HG03354 (cell line): ENCODE measurements around the gene GNG12.
A peak's percentile ranks its signal among the peaks of the same experiment; 100 is the strongest.

ENCODE experiments used
- ATAC-seq: cut with Tn5 transposase; IDR thresholded peaks from one replicate; pipeline ENCODE4 v1.9.1; 2021; ENCODE audit warnings: mild to moderate bottlenecking; ENCODE audit not compliant: unreplicated experiment, poor library complexity, severe bottlenecking

The GNG12 gene

GRCh38 chr1:67832737-67833601, at the start of gene GNG12:
TSS of gene GNG12 (minus strand) at chr1:67833467. CDS start at chr1:67707686, 125,781 bp downstream.
- ATAC-seq, result peak; percentile 50

DNA sequence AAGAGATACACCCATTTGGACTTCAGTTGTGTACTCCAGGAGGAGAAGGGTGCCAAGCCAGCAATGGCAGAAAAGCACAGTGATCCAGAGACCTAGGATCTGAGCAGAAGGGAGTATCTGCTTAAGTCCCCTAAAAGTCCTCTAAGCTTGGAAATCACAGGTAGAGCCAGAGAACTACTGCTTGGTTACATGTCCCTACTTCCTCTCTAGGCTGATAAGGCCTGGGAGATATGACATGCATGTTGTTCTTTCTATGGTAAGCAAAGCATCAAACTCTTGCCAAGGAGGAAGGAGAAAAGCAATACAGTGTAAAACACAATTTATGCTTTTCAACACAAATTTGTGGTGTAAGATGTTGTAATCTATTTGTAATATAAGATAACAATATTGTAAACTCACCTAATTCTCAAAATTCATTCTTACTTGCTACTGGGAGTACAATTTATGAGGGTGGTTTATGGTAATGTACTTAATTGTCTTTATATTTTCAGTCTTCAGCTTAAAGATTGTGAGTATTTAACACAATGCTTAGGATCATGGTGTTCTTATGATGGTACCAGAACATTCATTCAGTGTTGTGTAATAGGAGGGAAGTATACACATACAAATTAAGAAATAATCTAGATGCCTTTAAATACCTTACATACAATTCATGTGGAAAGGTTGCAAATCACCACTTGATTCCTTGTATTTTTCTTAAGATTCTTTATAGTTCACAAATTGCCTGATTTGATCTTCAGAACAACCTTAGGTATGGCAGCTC, 49.1 kb upstream of the GNG12 start:
- no peak for ATAC-seq

DNA sequence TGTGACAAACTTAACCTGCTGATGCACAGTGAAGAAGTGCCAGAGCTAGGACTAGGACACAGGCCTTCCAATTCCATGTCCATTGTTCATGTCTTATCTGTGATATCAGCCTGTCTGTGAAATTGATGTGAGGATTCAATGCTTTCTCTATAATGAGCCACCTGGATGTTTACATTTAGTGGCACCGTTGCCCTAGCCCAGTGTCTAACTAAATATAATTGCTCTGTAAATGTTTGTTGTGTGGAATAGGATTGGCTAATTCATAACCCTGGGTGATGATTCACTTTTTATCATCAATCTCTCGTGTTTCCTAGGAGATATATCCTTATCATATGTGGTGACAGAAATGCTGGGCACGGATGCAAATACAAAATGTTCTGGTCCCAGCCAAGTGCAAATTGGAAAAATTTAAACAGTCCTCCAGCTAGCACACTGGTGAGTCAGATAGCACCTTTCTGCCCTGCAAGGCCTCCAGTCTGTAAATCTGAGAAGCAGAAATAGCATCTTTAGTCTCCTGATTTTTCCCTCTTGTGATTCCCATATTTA, 46.9 kb upstream of the GNG12 start:
- no peak for ATAC-seq

- ATAC-seq, result no peak
Measured at GRCh38 chr1:67879485-67879884, 46.2 kb upstream of the GNG12 start.

GRCh38 chr1:67874501-67875111, 41.3 kb upstream of the GNG12 start:
- no peak for ATAC-seq

- no peak for ATAC-seq
Measured at GRCh38 chr1:67869233-67869632, 36.0 kb upstream of the GNG12 start.

- ATAC-seq, result no peak
Measured at GRCh38 chr1:67863637-67864036, 30.4 kb upstream of the GNG12 start.

DNA sequence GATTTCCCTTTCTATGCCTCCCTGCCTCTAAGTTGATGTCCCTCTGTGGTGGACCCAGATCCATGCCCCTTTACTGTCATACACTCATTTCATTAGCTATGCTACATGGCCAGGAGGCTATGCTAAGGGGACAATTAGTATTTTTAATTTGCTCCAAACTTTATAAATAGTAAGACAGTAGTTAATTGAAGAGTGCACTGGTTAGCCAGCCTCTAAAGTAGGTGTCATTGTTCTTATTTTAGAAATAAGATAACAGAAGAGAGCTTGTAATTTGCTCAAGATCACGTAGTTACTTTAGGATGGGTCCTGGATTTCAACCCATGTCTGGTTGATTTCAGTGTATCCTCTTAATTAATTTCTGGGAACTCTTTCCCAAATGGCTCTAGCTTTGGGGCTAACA, 29.4 kb upstream of the GNG12 start:
- ATAC-seq, result no peak

DNA sequence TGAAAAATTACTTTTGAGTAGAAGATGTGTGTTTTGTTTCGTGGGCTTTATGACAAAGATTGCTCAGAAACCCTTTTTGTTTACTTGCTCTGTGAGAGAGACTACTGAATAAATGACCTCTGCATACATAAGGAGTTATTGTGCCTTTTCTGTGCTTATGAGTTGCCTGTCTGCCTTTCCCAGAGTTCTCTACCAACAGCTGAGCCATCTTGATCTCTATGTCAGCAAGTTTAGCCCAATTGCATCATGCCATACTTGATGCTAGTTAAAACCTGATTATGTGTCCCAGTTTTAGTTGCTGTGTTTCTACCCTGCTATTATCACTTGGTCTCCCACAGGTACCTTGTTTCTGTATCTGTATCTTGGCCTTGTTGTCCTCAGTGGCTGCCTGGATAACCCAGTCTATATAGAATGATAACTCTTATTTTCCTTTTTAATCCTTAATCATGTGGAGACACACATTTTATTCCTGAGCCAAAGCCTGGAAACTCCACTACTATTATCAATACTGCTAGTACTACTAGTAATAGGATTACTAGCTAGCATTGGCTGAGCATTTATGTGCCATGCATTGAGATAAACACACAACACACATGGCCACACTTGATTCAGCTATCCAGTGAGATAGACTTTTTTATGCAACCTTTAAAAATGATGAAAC, 28.7 kb upstream of the GNG12 start:
- ATAC-seq, result no peak

DNA sequence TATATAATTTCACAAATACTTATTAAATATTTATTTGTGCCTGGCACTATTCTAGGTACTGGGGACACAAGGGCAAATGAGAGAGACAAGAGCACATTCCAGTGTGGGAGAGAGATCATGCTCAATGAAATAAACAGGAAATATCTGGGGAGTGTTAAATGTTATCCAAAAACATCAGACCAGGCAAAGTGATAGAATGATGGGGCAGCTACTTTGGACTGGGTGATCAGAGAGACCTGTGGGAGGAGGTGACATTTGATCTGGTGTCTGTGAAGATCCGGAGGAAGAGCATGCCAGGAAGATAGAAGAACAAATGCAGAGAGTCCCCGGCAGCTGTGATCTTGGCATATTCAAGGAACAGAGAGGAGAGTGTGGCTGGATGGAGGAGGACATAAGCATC, 27.5 kb upstream of the GNG12 start:
- ATAC-seq, result no peak

DNA sequence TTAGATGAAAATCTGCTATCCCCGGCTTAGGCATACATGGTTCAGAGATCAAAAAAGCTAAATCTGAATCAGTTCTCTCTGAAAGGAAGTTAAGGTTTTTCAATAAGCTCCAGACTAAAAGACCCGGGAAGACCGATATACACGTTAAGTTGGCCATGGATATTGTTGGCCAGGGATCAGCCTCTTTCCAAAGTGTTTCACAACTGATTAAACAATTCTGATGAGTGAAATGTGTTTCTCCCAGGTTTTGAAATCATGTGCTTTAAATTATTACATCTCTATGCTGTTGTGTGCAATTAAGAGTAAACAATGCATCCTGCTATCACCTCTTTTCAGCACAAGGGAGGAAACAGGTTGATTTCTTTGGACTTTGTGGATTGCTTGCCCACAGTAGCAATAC, 23.7 kb upstream of the GNG12 start:
- ATAC-seq, result no peak

DNA sequence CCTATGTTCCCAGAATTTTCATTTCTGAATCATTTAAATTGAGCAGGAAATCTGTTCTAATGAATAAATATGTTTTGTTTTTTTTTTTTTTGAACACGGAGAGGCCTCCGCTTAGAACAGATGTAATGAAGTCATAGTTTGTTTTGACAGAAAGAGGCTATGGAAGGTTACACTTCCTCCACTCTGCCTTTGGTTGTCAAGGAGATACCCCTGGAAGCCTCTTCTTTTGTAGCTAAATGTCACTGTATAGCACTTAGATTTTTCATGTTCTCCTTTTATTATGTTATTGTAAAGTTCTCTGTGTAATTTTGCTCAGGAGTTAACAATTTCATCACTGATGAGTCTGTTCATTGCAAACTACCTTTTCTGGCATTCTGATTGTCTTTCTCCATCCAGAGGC, 22.7 kb upstream of the GNG12 start:
- ATAC-seq, result no peak

DNA sequence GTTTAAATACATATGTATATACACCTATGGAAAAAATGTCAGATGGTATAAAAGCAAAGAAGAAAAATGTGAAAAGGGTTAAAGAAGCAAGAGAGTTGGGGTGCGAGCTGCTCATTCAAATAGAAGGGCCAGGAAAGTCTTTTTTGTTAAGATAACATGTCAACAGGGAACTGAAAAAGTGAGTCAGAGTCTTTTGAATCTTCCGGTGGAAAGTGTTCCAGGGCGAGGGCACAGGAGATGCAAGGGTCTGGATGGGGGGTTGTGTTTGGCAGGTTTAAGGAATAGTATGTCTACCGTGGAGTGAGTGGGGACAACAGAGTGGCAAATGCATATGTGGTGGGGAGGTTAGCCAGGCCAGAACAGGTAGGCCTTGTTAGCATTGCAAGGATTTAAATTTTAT, 22.2 kb upstream of the GNG12 start:
- no peak for ATAC-seq

DNA sequence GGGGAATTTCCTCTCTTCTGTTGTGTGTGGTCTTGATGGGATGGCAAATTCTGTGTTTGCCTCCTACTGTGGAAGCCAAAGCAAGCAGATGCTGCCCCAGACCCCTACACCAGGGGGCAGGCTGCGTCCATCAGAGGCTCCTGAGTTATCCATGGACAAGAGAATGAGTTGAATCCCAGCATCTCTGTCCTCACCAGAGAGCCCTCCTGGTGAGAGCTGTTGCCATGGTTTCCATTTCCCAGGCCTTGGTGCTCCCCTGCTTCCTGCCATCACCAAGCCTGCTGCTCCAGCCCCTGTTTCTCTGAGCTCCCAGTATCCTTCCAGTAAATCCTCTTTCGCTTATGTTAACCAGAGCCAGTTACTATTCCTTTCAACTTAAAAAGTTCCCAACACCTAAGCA, 20.4 kb upstream of the GNG12 start:
- ATAC-seq, result no peak

DNA sequence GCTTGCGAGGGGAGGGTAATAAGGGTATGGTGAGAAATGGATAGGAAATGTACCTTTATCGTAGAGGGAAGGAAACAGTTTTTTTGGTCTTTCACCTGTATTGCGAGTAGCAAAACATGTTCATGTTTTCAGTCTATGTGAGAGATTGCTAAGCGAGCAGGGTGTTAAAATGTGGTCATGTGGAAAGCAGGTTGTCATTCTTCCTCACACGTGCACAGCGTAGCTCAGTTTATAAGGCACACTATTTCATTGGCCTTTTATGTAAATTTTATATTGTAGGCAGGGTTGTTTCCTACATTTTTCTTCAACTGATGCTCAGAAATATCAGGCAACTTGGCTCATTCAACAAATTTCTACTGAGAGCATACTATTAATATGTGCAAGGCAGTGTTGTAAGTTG, 18.5 kb upstream of the GNG12 start:
- ATAC-seq, result no peak

DNA sequence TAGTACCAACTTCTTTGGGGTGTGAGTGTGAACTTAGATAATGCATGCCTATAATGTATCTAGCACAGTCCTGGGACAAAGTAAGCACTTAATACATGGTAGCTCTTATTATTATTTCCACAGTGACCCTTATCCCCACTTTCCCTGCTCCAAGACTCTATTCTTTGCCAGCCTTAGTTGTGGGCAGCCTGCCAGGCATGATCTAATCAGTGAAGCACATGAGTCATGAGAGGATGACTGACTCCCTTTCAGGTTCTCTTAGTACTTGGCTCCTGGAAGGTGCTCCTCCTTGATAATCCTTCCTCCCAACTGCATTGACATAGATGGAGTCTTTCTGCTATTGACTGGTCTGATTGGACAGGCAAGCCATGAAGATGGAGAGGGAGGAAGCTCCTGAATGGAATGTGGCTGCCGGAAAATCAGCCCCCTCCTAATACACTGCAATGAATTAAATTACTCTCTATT, 17.4 kb upstream of the GNG12 start:
- no peak for ATAC-seq

DNA sequence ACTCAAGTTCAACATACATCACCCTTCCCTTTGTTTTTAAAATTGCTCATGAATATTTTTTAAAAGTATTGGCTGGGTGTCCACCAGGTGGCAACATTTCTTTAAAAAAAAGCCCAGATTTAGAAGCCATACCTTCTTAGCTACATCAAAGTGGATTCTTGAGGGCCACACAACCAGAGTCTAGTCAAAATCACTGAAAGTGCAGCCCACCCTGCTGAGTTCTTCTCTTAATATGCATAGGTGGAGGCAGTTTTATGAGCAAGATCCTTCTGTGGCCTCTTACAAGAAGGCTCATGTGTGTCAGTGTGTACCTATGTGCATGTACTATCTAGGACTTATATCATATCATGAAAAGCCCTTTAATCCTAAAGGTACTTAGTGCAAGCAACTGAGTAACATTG, 16.9 kb upstream of the GNG12 start:
- ATAC-seq, result no peak

GRCh38 chr1:67847466-67847865, 14.2 kb upstream of the GNG12 start:
- no peak for ATAC-seq

- ATAC-seq, result no peak
Measured at GRCh38 chr1:67846538-67846937, 13.3 kb upstream of the GNG12 start.

DNA sequence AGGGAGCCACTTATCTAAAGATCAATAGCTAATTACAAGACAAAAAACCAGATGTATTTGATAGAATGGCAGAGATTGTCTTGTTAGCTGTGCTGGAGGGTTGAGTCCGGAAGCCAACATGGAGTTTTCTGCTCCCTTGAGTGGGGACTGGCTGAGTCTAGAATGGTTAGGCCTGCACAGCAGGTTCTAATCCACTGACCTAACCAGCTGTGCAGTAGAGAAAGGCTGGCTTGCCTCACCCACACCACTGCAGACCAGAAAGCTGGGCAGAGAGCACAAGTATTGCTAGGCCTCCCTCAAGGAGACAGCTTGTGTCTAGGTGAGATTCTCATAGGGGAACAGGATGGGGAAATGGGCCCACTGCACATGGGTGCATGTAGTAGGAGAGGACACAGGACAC, 11.7 kb upstream of the GNG12 start:
- ATAC-seq, result no peak
